Stimulated activated naive CD8-positive, alpha-beta T cell treated with anti-CD3 and anti-CD28 coated beads, Interleukin-15, amount 100 ng/mL, for 72 hours (primary cell): ENCODE data around the gene TCHHL1.
A peak's percentile ranks its signal among the peaks of the same experiment; 100 is the strongest.

Experiments
- ATAC-seq: fragments of 150-1000 bp; cut with Tn5 transposase; 2 replicates; pipeline ENCODE4 v1.10.0; 2021; ENCODE audit warnings: mild to moderate bottlenecking, moderate library complexity
- DNase-seq, 2 donors: peaks; one replicate each; pipeline ENCODE4 v3.0.0; 2021 to 2022
- H3K27ac Mint-ChIP-seq, 2 donors: one replicate each; pipeline ENCODE4 v1.8.0; 2022; ENCODE audit warnings: mild to moderate bottlenecking in 2 of 2, mixed read lengths in 2 of 2, moderate library complexity in 2 of 2
- H3K27me3 Mint-ChIP-seq: one replicate; pipeline ENCODE4 v1.8.0; 2022; ENCODE audit warnings: mixed read lengths
- H3K4me1 Mint-ChIP-seq: one replicate; pipeline ENCODE4 v1.8.0; 2022; ENCODE audit warnings: mild to moderate bottlenecking, mixed read lengths
- H3K4me3 Mint-ChIP-seq, 2 donors: one replicate each; pipeline ENCODE4 v1.8.0; 2022; ENCODE audit warnings: mild to moderate bottlenecking in 2 of 2, mixed read lengths in 2 of 2, moderate library complexity in 1 of 2
- H3K9me3 Mint-ChIP-seq, 2 donors: one replicate each; pipeline ENCODE4 v1.8.0; 2022; ENCODE audit warnings: mixed read lengths in 2 of 2

TCHHL1 gene

GRCh38 chr1:152089014-152089674, at the start of gene TCHHL1:
TCHHL1 (minus strand) TSS chr1:152089064; CDS start chr1:152088143, 921 bp downstream.
- H3K4me1 Mint-ChIP-seq: no peaks in the 10 kb centered on the region
- DNase-seq (no peak), ATAC-seq (no peak)
- H3K27me3 Mint-ChIP-seq: peaks cover 18% of the 10 kb centered on the region
- H3K27ac Mint-ChIP-seq: no peak within 1 kb of the TSS
- peaks cover 0 to 6% of the 10 kb centered on the region in 2 donors for H3K9me3 Mint-ChIP-seq
- no peak within 1 kb of the TSS for H3K4me3 Mint-ChIP-seq

DNA sequence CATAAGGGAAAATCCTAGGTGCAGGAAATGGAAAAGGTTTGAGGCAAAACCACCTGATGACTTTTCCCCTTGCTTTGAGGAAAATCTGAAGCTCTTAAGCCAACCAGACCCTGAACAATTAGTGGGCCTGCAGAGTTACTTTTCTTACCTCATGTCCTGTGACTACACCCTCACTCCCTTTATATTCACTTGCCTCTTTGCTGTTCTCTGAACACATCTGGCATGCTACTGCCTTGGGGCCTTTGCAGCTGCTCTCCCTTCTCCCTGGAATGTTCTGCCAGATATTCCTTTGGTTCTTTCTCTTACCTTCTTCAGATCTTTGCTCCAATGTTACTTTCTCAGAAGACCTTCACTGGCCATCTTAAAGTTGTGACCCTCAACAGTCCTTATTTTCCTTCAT, 48.4 kb upstream of the TCHHL1 start:
- Mint-ChIP-seq H3K27ac (no peak overlapping the region), H3K4me3 (no peak overlapping the region), H3K4me1 (no peaks in the 10 kb centered on the region), H3K9me3 (no peaks in the 10 kb centered on the region), H3K27me3 (peaks cover 58% of the 10 kb centered on the region)
- ATAC-seq (no peak), DNase-seq (no peak)

DNA sequence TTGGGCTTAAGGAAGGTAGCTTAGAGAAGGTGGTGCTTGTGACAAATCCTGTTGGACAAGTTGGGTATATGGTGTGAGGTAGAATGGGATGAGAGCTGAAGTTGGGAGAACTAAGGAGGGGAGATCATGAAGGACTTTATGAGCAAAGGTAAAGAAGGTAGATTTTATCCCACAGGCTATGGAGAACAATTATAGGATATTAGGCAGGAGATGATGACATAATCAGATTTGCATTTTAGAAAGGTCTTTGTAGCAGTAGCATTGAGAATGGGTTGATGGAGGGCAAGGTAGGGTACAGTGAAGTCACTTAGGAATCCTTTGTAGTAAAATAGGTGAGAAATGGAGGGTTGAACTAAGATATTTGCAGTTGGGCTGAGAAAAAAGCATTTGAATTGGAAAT, 41.3 kb upstream of the TCHHL1 start:
- ATAC-seq (no peak), DNase-seq (no peak)
- Mint-ChIP-seq H3K4me1 (peaks cover 5% of the 10 kb centered on the region), H3K4me3 (no peak overlapping the region), H3K9me3 (peaks cover 0 to 6% of the 10 kb centered on the region in 2 donors), H3K27ac (no peak overlapping the region), H3K27me3 (peaks cover 61% of the 10 kb centered on the region)

GRCh38 chr1:152127673-152128072, 38.8 kb upstream of the TCHHL1 start:
- DNase-seq (no peak), ATAC-seq (no peak)
- H3K27ac Mint-ChIP-seq: no peak overlapping the region
- H3K4me3 Mint-ChIP-seq: no peak overlapping the region
- H3K4me1 Mint-ChIP-seq: peaks cover 5% of the 10 kb centered on the region
- H3K9me3 Mint-ChIP-seq: peaks cover 0 to 6% of the 10 kb centered on the region in 2 donors
- peaks cover 54% of the 10 kb centered on the region for H3K27me3 Mint-ChIP-seq

GRCh38 chr1:152125834-152126443, 37.1 kb upstream of the TCHHL1 start:
- H3K9me3 Mint-ChIP-seq: no peaks in the 10 kb centered on the region
- ATAC-seq (no peak), DNase-seq (no peak)
- H3K27ac Mint-ChIP-seq: no peak overlapping the region
- H3K4me1 Mint-ChIP-seq: peaks cover 5% of the 10 kb centered on the region
- peaks cover 60% of the 10 kb centered on the region for H3K27me3 Mint-ChIP-seq
- no peak overlapping the region for H3K4me3 Mint-ChIP-seq

DNA sequence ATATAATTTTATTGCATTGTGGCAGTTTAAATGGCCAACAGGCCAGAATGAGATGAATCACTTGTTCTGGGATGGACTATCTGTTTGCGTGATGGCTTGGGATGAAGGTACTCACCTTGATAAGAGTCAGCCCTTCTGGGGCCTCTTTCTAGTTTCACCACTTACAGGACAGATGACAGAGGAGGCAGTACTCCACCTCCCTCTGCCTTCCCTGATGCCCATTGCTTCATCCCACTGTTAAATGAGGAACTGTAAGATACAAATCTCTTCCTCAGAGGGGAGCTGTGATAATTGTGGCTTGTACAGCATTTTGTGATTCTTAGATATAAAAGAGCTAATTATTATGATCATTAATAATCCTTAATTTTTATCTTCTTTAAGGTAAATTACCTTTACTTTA, 30.1 kb upstream of the TCHHL1 start:
- H3K27ac Mint-ChIP-seq: no peak overlapping the region
- no peak for DNase-seq
- peaks cover 52% of the 10 kb centered on the region for H3K27me3 Mint-ChIP-seq
- no peak for ATAC-seq
- no peak overlapping the region for H3K4me3 Mint-ChIP-seq
- H3K9me3 Mint-ChIP-seq: no peaks in the 10 kb centered on the region
- H3K4me1 Mint-ChIP-seq: no peaks in the 10 kb centered on the region

GRCh38 chr1:152115344-152115743, 26.5 kb upstream of the TCHHL1 start, which contains the start of gene TCHH:
TCHH (minus strand) TSS chr1:152115444; CDS start chr1:152114080, 1,364 bp downstream.
- Mint-ChIP-seq H3K4me1 (no peaks in the 10 kb centered on the region), H3K27me3 (peaks cover 37% of the 10 kb centered on the region), H3K4me3 (no peak within 1 kb of the TSS), H3K9me3 (no peaks in the 10 kb centered on the region), H3K27ac (no peak within 1 kb of the TSS)
- ATAC-seq (no peak), DNase-seq (no peak)

DNA sequence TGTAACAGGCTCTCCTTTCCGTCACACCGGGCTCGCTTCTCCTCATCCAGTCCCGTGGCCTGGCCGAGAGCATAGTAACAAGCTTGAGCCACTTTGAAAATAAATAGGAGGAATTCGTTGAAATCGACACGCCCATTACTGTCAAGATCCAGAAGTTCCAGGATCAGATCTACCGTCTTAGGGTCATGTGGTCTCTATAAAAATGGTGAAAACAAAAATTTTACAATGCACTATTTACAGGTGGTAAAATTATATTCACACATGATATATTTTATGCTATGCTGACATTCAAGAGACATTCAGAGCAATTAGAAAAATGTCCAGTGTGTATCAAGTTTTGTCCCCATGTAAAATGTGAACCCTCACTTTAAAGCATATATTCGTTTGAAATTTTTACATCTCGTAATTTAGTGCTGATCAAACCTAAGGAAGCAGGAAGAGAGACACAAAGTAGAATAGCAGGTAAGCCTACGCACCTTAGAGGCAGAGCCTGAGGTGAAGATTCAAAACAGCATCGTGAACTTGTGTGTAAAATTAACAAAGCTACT, 24.1 kb upstream of the TCHHL1 start:
- Mint-ChIP-seq H3K9me3 (no peaks in the 10 kb centered on the region), H3K27me3 (peaks cover 15% of the 10 kb centered on the region), H3K4me1 (no peaks in the 10 kb centered on the region), H3K4me3 (no peak overlapping the region), H3K27ac (no peak overlapping the region)
- DNase-seq: no peak
- ATAC-seq: no peak

- Mint-ChIP-seq H3K9me3 (no peaks in the 10 kb centered on the region), H3K27me3 (peaks cover 12% of the 10 kb centered on the region), H3K4me1 (no peaks in the 10 kb centered on the region), H3K27ac (no peak overlapping the region), H3K4me3 (no peak overlapping the region)
- ATAC-seq: no peak
- DNase-seq: peak in 1 of 2 donors; percentile 13
Observed at GRCh38 chr1:152112101-152112884, 23.4 kb upstream of the TCHHL1 start.

DNA sequence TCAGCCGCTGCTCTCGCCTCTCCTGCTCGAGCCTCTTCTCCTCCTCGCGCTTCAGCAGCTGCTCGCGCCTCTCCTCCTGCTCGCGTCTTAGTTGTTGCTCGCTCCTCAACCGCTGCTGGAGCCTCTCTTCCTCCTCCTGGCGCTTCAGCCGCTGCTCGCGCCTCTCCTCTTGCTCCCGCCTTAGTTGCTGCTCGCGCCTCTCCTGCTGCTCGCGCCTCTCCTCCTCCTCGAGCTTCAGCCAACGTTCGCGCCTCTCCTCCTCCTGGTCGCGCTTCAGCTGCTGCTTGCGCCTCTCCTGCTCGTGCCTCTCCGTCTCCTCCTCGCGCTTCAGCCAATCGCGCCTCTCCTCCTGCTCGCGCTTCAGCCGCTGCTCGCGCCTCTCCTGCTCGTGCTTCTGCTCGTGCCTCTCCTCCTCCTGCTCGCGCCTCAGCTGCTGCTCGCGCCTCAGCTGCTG, 22.7 kb upstream of the TCHHL1 start:
- ATAC-seq (peak; percentile 58), DNase-seq (peak in 1 of 2 donors; percentile 41)
- Mint-ChIP-seq H3K27ac (no peak overlapping the region), H3K4me1 (no peaks in the 10 kb centered on the region), H3K4me3 (no peak overlapping the region), H3K9me3 (no peaks in the 10 kb centered on the region), H3K27me3 (peaks cover 5% of the 10 kb centered on the region)

DNA sequence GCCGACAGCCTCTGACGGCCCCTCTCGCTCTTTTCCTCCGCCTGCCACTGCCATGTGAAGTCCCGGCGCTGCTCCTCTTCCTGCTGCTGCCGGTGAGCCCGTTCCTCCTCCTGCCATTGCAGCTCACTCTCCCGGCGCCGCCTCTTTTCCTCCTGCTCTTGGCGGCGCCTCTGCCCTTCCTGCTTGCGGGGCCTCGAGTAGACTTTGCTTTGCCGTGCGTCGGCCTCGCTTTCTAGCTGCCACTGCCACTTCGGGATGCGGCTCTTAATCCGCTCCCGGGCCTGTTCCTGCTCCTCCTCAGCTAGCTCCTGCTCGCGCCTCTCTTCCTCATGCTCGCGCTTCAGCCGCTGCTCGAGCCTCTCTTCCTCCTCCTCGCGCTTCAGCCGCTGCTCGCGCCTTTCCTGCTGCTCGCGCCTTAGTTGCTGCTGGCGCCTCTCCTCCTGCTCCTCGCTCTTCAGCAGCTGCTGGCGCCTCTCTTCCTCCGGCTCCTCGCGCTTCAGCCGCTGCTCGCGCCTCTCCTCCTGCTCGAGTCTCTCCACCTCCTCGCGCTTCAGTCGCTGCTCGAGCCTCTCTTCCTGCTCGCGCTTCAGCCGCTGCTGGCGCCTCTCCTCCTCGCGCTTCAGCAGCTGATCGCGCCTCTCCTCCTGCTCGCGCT, 22.1 kb upstream of the TCHHL1 start:
- DNase-seq (peak; percentile 42 to 44), ATAC-seq (peak; percentile 76)
- H3K9me3 Mint-ChIP-seq: no peaks in the 10 kb centered on the region
- no peaks in the 10 kb centered on the region for H3K27me3 Mint-ChIP-seq
- no peak overlapping the region for H3K4me3 Mint-ChIP-seq
- H3K27ac Mint-ChIP-seq: no peak overlapping the region
- no peaks in the 10 kb centered on the region for H3K4me1 Mint-ChIP-seq

DNA sequence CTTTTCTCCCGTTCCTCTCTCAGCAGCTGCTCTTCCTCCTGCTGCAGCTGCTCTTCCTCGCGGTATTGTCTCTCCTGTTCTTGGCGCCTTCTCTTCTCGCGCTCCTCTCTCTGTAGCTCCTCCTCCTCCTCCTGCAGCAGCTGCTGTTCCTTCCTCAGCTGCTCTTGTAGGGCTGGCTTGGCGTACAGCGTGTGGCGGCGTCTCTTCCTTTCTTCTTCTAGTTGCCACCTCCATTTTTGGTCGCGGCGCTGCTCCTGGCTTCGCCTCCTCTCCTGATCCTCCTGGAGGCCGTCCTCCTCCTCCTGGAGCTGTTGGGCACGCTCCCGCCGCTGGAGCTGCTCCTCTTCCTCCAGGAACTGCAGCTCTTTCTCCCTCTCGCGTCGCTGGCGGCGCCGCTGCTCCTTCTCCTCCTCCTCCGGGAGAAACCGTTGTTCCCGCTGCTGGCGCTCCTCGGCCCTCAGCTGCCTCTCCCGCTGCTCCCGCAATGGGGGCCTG, 21.5 kb upstream of the TCHHL1 start:
- Mint-ChIP-seq H3K27me3 (no peaks in the 10 kb centered on the region), H3K27ac (no peak overlapping the region), H3K4me1 (no peaks in the 10 kb centered on the region), H3K9me3 (no peaks in the 10 kb centered on the region), H3K4me3 (no peak overlapping the region)
- DNase-seq (peak; percentile 17 to 28), ATAC-seq (peak; percentile 74)

DNA sequence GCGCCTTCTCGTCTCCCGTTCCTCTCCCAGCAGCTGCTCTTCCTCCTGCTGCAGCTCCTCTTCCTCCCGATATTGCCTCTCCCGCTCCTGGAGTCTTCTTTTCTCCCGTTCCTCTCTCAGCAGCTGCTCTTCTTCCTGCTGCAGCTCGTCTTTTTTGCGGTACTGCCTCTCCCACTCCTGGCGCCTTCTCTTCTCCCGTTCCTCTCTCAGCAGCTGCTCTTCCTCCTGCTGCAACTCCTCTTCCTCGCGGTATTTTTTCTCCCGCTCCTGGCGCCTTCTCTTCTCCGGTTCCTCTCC, 21.1 kb upstream of the TCHHL1 start:
- no peak for DNase-seq
- H3K4me3 Mint-ChIP-seq: no peak overlapping the region
- no peak for ATAC-seq
- no peaks in the 10 kb centered on the region for H3K9me3 Mint-ChIP-seq
- H3K27ac Mint-ChIP-seq: no peak overlapping the region
- H3K27me3 Mint-ChIP-seq: no peaks in the 10 kb centered on the region
- no peaks in the 10 kb centered on the region for H3K4me1 Mint-ChIP-seq

GRCh38 chr1:152109231-152109997, 20.6 kb upstream of the TCHHL1 start:
- H3K4me3 Mint-ChIP-seq: no peak overlapping the region
- no peaks in the 10 kb centered on the region for H3K27me3 Mint-ChIP-seq
- H3K9me3 Mint-ChIP-seq: no peaks in the 10 kb centered on the region
- ATAC-seq (no peak), DNase-seq (peak in 1 of 2 donors; percentile 2)
- no peak overlapping the region for H3K27ac Mint-ChIP-seq
- H3K4me1 Mint-ChIP-seq: no peaks in the 10 kb centered on the region

DNA sequence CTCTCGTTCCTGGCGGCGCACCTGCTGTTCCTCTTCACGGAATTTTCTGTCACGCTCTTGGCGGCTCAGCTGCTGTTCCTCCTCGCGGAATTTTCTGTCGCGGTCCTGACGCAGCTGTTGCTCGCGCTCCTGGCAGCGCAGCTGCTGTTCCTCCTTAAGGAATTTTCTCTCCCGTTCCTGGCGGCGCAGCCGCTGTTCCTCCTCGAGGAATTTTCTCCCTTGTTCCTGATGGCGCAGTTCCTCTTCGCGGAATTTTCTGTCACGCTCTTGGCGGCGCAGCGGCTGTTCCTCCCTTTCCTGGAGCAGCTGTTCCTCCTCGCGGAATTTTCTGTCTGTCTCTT, 20.0 kb upstream of the TCHHL1 start:
- H3K4me3 Mint-ChIP-seq: no peak overlapping the region
- no peak overlapping the region for H3K27ac Mint-ChIP-seq
- no peaks in the 10 kb centered on the region for H3K9me3 Mint-ChIP-seq
- ATAC-seq: no peak
- H3K4me1 Mint-ChIP-seq: no peaks in the 10 kb centered on the region
- DNase-seq: no peak
- H3K27me3 Mint-ChIP-seq: peaks cover 2% of the 10 kb centered on the region
